Aorta (tissue), 5 donors: ENCODE data around the gene AP3D1. TPM values are rescaled to one million over a fixed set of nuclear protein-coding genes. Genes with fewer than 3 reads are reported as not detected.
A peak's percentile ranks its signal among the peaks of the same experiment; 100 is the strongest.
"Not testable (repeated sequence)": the region's sequence is repeated elsewhere in the genome, so short reads cannot be mapped to it uniquely, and the experiment has no call there.

Source experiments
- ATAC-seq: fragments of 200-7000 bp; cut with Tn5 transposase; one replicate; pipeline ENCODE4 v1.9.1; 2022; ENCODE audit warnings: moderate library complexity; ENCODE audit not compliant: low FRiP score
- DNase-seq, 2 donors: peaks; one replicate each; pipeline ENCODE4 v3.0.0-alpha.2; 2020
- H3K27ac ChIP-seq, 2 donors: one replicate each; pipeline ENCODE4 v1.5.1; 2013; ENCODE audit warnings: low read length in 2 of 2, mild to moderate bottlenecking in 2 of 2, moderate library complexity in 2 of 2, control low read depth in 1 of 2, inconsistent platforms in 1 of 2, low read depth in 1 of 2
- H3K27me3 ChIP-seq, 2 donors: one replicate each; pipeline ENCODE4 v1.6.1; 2013; ENCODE audit warnings: control low read depth in 1 of 2, low read length in 1 of 2, mild to moderate bottlenecking in 1 of 2, moderate library complexity in 1 of 2; ENCODE audit not compliant: insufficient read depth in 2 of 2, control insufficient read depth in 1 of 2
- H3K36me3 ChIP-seq, 2 donors: one replicate each; pipeline ENCODE4 v1.6.1; 2013; ENCODE audit warnings: control low read depth in 1 of 2, low read length in 1 of 2, mild to moderate bottlenecking in 1 of 2; ENCODE audit not compliant: insufficient read depth in 2 of 2, control insufficient read depth in 1 of 2
- H3K4me1 ChIP-seq, 2 donors: one replicate each; pipeline ENCODE4 v1.6.1; 2013; ENCODE audit warnings: low read length in 2 of 2, control low read depth in 1 of 2, mild to moderate bottlenecking in 1 of 2, moderate library complexity in 1 of 2; ENCODE audit not compliant: insufficient read depth in 2 of 2, control insufficient read depth in 1 of 2
- H3K4me3 ChIP-seq, 2 donors: one replicate each; pipeline ENCODE4 v1.5.1; 2013; ENCODE audit warnings: low read length in 2 of 2, control low read depth in 1 of 2, mild to moderate bottlenecking in 1 of 2
- H3K9me3 ChIP-seq: one replicate; pipeline ENCODE4 v1.6.1; 2013; ENCODE audit warnings: mild to moderate bottlenecking, low read length; ENCODE audit not compliant: control insufficient read depth
- WGBS, 2 donors: extraction: QIAGEN DNeasy Blood & Tissue Kit; methylation state at CpG; one replicate each; pipeline ENCODE4 v1.1.7; 2013; 5-methylcytosine and 5-hydroxymethylcytosine counted together
- intact Hi-C, 2 donors: fragments of 100-400 bp; cut with DNase I; formaldehyde crosslinking; loops; one replicate each; pipeline versions ENCODE4 v1.14.2 to v1.15.0; 2022
- polyA plus RNA-seq, 2 donors: library from polyadenylated mRNA; stranded (reverse); fragments of 200-250 nt; gene quantifications; one replicate each; pipeline ENCODE4 v1.2.3, GENCODE V29; 2013
- total RNA-seq, 2 donors: library from RNA; stranded (reverse); fragmentation: NEBNext Ultra II Directional; extraction: Animal tissue kit (Norgen Biotek cat#: 25700); gene quantifications; one replicate each; pipeline ENCODE4 v1.2.1, GENCODE V29; 2021
- donor health status: healthy with polysubstance abuse.
- donor health status: Bipolar disorder and iron deficiency.
- donor health status: DM: no; HTN: no; CAD: no.
- donor health status: DM: no; HTN: no; CAD: no.
- donor health status: DM: yes; HTN: yes; CAD: no.

The AP3D1 gene
- total and polyA plus RNA-seq, 4 donors, result 31.7 to 84.3 (median 68.3) TPM

GRCh38 chr19:2128252-2128651 is 23.1 kb downstream of the AP3D1 start:
- DNase-seq, H3K4me1 ChIP-seq, ATAC-seq, H3K27me3 ChIP-seq, H3K9me3 ChIP-seq, H3K4me3 ChIP-seq, intact Hi-C loops, H3K36me3 ChIP-seq, H3K27ac ChIP-seq: not testable (repeated sequence)
- 87 to 89% methylated on average over 19 to 32 of the region's 34 CpGs for WGBS, 2 donors

DNA sequence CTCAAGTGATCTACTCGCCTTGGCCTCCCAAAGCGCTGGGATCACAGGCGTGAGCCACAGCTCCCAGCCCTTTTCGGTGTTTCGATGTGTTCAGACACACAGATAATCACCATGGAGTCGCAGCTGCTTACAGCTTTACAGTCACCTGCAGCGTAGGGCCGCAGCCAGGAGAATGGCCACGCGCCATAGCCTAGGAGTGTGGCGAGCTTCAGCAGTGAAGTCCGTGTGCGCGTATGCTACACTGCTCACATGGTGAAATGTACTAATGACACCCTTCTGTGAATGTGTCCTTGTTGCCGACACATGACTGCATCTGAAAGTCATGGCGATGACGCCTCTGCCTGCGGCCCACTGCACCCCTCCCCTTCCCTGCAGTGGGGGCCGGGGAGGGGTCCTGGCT is 23.6 kb downstream of the AP3D1 start:
- no peak overlapping the region for H3K27ac ChIP-seq
- WGBS, 2 donors, result 77 to 79% methylated on average over 19 of the region's 19 CpGs

GRCh38 chr19:2126879-2127518 is 24.4 kb downstream of the AP3D1 start:
- no peak overlapping the region for H3K27ac ChIP-seq
- peaks cover 0 to 5% of the 10 kb centered on the region in 2 donors for H3K36me3 ChIP-seq

More for the DNA sequence above, 23.6 kb downstream of the AP3D1 start:
- Histone ChIP-seq H3K9me3 (no peaks in the 10 kb centered on the region), H3K36me3 (peaks cover 0 to 1% of the 10 kb centered on the region in 2 donors), H3K4me3 (no peak overlapping the region), H3K27me3 (no peaks in the 10 kb centered on the region), H3K4me1 (no peaks in the 10 kb centered on the region)
- DNase-seq (no peak), ATAC-seq (no peak)
- intact Hi-C loops, result no loop called here

DNA sequence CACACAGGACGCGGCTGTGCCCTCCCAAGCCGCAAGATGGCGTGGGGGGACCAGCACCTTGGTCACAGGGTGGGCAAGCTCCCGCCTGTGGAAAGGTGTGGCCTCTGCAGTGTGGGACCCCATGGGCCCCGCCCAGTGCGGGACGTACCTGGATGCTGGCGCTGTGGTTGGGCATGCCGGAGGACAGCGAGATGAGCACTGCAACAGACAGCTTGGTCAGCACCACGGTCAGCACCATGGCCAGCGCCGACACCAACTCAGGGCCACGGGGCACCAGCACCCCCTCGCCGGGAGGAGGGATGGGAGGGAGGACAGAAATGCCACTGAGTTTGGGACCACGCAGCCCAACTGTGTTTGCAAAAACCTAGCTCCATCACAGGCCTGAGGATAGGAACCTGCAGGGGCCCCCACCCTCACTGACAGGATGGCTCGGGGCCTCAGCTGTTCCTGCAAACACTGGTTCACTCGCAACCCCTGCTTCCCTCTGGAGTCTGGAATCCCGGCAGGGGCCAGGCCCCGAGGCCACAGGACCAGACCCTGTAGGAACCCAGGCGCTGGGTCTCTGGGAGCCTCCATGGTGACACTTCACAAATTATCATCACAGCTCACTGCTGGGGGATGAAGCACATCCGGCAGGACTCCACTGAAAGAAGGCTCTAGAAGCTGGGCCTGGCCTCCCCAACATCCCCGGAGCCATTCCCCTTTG is 27.5 kb downstream of the AP3D1 start:
- Histone ChIP-seq H3K36me3 (peaks cover 0 to 18% of the 10 kb centered on the region in 2 donors), H3K9me3 (no peaks in the 10 kb centered on the region), H3K4me3 (no peak overlapping the region), H3K27me3 (no peaks in the 10 kb centered on the region), H3K4me1 (no peaks in the 10 kb centered on the region), H3K27ac (no peak overlapping the region)
- WGBS, 2 donors, result 80 to 81% methylated on average over 22 to 25 of the region's 25 CpGs
- intact Hi-C loops, result no loop called here
- no peak for ATAC-seq
- DNase-seq, result peak in 1 of 2 donors; percentile 81

More at GRCh38 chr19:2126879-2127518, 24.4 kb downstream of the AP3D1 start:
- Histone ChIP-seq H3K4me1 (no peaks in the 10 kb centered on the region), H3K9me3 (no peaks in the 10 kb centered on the region), H3K4me3 (no peak overlapping the region), H3K27me3 (no peaks in the 10 kb centered on the region)
- intact Hi-C loops, result no loop called here
- 89 to 92% methylated on average over 24 of the region's 24 CpGs for WGBS, 2 donors
- DNase-seq (peak in 1 of 2 donors; percentile 75), ATAC-seq (no peak)

DNA sequence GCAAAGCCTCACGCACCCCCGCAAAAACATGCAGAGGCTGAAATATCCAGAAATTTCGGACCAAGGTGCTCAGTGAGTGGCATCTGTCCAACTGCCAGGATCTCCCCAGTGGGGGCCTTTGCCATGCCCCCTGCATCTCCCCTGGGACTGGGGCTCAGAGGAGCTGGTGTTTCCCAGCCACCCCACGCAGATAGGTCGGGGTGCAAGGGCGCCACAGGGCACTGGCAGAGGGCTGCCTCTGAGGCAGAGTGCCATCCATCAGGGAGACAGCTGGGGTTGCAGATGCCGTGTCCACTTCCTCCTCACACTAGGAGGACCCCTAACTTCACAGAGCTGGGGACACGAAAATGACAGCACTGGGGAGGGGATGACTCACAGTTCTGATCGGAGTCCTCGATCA is 28.4 kb downstream of the AP3D1 start:
- H3K9me3 ChIP-seq, result no peaks in the 10 kb centered on the region
- H3K27ac ChIP-seq, result no peak overlapping the region
- DNase-seq (peak in 1 of 2 donors; percentile 72), ATAC-seq (no peak)
- no peaks in the 10 kb centered on the region for H3K27me3 ChIP-seq
- H3K4me3 ChIP-seq, result no peak overlapping the region
- no peaks in the 10 kb centered on the region for H3K4me1 ChIP-seq
- H3K36me3 ChIP-seq, result peaks cover 0 to 20% of the 10 kb centered on the region in 2 donors
- intact Hi-C loops, result no loop called here
- WGBS, 2 donors, result 92 to 93% methylated on average over 10 of the region's 10 CpGs

GRCh38 chr19:2122251-2122650 is 29.1 kb downstream of the AP3D1 start:
- Histone ChIP-seq H3K4me3 (no peak overlapping the region), H3K36me3 (peaks cover 0 to 22% of the 10 kb centered on the region in 2 donors), H3K27ac (no peak overlapping the region), H3K27me3 (no peaks in the 10 kb centered on the region), H3K9me3 (no peaks in the 10 kb centered on the region), H3K4me1 (no peaks in the 10 kb centered on the region)
- intact Hi-C loops, result no loop called here
- ATAC-seq (no peak), DNase-seq (no peak)
- 90 to 91% methylated on average over 15 of the region's 15 CpGs for WGBS, 2 donors

- H3K9me3 ChIP-seq, result no peaks in the 10 kb centered on the region
- intact Hi-C loops, result no loop called here
- no peak for ATAC-seq
- peak in 1 of 2 donors; percentile 76 for DNase-seq
- H3K27ac ChIP-seq, result no peak overlapping the region
- no peaks in the 10 kb centered on the region for H3K27me3 ChIP-seq
- WGBS, 2 donors, result 91 to 92% methylated on average over 27 of the region's 27 CpGs
- H3K36me3 ChIP-seq, result peaks cover 0 to 24% of the 10 kb centered on the region in 2 donors
- no peak overlapping the region for H3K4me3 ChIP-seq
- H3K4me1 ChIP-seq, result no peaks in the 10 kb centered on the region
Observed at GRCh38 chr19:2121416-2122051, 29.8 kb downstream of the AP3D1 start.

- intact Hi-C loops, result no loop called here
- WGBS, 2 donors, result 96% methylated on average over 26 of the region's 26 CpGs
- Histone ChIP-seq H3K36me3 (peaks cover 0 to 27% of the 10 kb centered on the region in 2 donors), H3K9me3 (no peaks in the 10 kb centered on the region), H3K4me3 (no peak overlapping the region), H3K27me3 (no peaks in the 10 kb centered on the region), H3K27ac (no peak overlapping the region), H3K4me1 (no peaks in the 10 kb centered on the region)
- peak in 1 of 2 donors; percentile 72 for DNase-seq
- ATAC-seq, result no peak
Observed at GRCh38 chr19:2120821-2121220, 30.5 kb downstream of the AP3D1 start.
